ENCODE results near the gene PRR23E. TPM values are rescaled to one million over a fixed set of nuclear protein-coding genes. Genes with fewer than 3 reads are reported as not detected.

Gene PRR23E
- total RNA-seq, 1 donor from 2014 or later = not detected

- no peak for DNase-seq
Measured at GRCh38 chr3:127209840-127210653, 17.1 kb downstream of the PRR23E start.

- DNase-seq = no peak
Measured at GRCh38 chr3:127210654-127210943, 17.7 kb downstream of the PRR23E start.

GRCh38 chr3:127211118-127212060 is 18.5 kb downstream of the PRR23E start:
- DNase-seq = no peak

GRCh38 chr3:127212231-127212630 is 19.3 kb downstream of the PRR23E start:
- DNase-seq = no peak

- no peak for DNase-seq
Measured at GRCh38 chr3:127212711-127213110, 19.8 kb downstream of the PRR23E start.

- DNase-seq = no peak
Measured at GRCh38 chr3:127213381-127213918, 20.5 kb downstream of the PRR23E start.

- no peak for DNase-seq
Measured at GRCh38 chr3:127214975-127215374, 22.0 kb downstream of the PRR23E start.

GRCh38 chr3:127215714-127216414 is 22.9 kb downstream of the PRR23E start:
- DNase-seq = no peak

GRCh38 chr3:127216415-127217261 is 23.7 kb downstream of the PRR23E start:
- DNase-seq = no peak

GRCh38 chr3:127217596-127218453 is 24.9 kb downstream of the PRR23E start:
- no peak for DNase-seq

GRCh38 chr3:127218454-127218922 is 25.6 kb downstream of the PRR23E start:
- DNase-seq = no peak

- no peak for DNase-seq
Measured at GRCh38 chr3:127220497-127220896, 27.6 kb downstream of the PRR23E start.

- DNase-seq = peak; percentile 13
Measured at GRCh38 chr3:127221037-127221436, 28.1 kb downstream of the PRR23E start.

GRCh38 chr3:127221446-127222035 is 28.6 kb downstream of the PRR23E start:
- DNase-seq = no peak

GRCh38 chr3:127222163-127222562 is 29.2 kb downstream of the PRR23E start:
- no peak for DNase-seq

- no peak for DNase-seq
Measured at GRCh38 chr3:127222664-127223063, 29.7 kb downstream of the PRR23E start.

GRCh38 chr3:127224118-127224517 is 31.2 kb downstream of the PRR23E start:
- no peak for DNase-seq

GRCh38 chr3:127226457-127226856 is 33.5 kb downstream of the PRR23E start:
- no peak for DNase-seq

- no peak for DNase-seq
Measured at GRCh38 chr3:127226946-127227842, 34.3 kb downstream of the PRR23E start.

Measured in skin of body (tissue), 2 donors.